GM10266 (cell line): Measurements from ENCODE around the gene PLEKHH3.

Experiments used
- DNase-seq: peaks from one replicate; pipeline ENCODE4 v3.0.0; 2012; ENCODE audit errors: extremely low spot score
- CTCF ChIP-seq: IDR thresholded peaks from 2 replicates; pipeline ENCODE4 v1.5.1; 2012; ENCODE audit warnings: mild to moderate bottlenecking, low read depth; ENCODE audit not compliant: control insufficient read depth, insufficient read depth; ENCODE audit errors: missing control alignments

Gene PLEKHH3

GRCh38 chr17:42675348-42675964 is 1.3 kb downstream of the PLEKHH3 start:
- DNase-seq = no peak
- no peak for TF ChIP-seq CTCF

GRCh38 chr17:42674755-42675347 is 1.9 kb downstream of the PLEKHH3 start:
- no peak for TF ChIP-seq CTCF
- no peak for DNase-seq

- peak; percentile 64 for TF ChIP-seq CTCF
- peak; percentile 89 for DNase-seq
Measured at GRCh38 chr17:42673885-42674754, 2.7 kb downstream of the PLEKHH3 start.

GRCh38 chr17:42673266-42673884 is 3.4 kb downstream of the PLEKHH3 start:
- no peak for DNase-seq
- no peak for TF ChIP-seq CTCF

- DNase-seq = no peak
- no peak for TF ChIP-seq CTCF
Measured at GRCh38 chr17:42672038-42672437, 4.8 kb downstream of the PLEKHH3 start.

GRCh38 chr17:42670789-42671657 is 5.8 kb downstream of the PLEKHH3 start:
- DNase-seq = no peak
- no peak for TF ChIP-seq CTCF
